Lung (tissue), 12 donors: ENCODE data around the gene KLHDC3. TPM values are rescaled to one million over a fixed set of nuclear protein-coding genes. Genes with fewer than 3 reads are reported as not detected.

Source experiments
- ATAC-seq: fragments of 200-7000 bp; cut with Tn5 transposase; one replicate; pipeline ENCODE4 v1.9.1; 2020; ENCODE audit warnings: moderate number of reproducible peaks; ENCODE audit not compliant: insufficient read depth, low FRiP score
- DNase-seq, 3 donors: peaks; one replicate each; pipeline ENCODE4 v3.0.0-alpha.2; 2013 to 2017
- H3K27ac ChIP-seq, 2 donors: one replicate each; pipeline ENCODE4 v1.5.1; 2013; ENCODE audit warnings: mild to moderate bottlenecking in 2 of 2, moderate library complexity in 2 of 2, control low read depth in 1 of 2, inconsistent platforms in 1 of 2, low read depth in 1 of 2, low read length in 1 of 2
- H3K27me3 ChIP-seq, 3 donors: one replicate each; pipeline ENCODE4 v1.5.1; 2013; ENCODE audit warnings: low read length in 2 of 3; ENCODE audit not compliant: control insufficient read depth in 3 of 3, insufficient read depth in 3 of 3
- H3K36me3 ChIP-seq, 4 donors: one replicate each; pipeline ENCODE4 v1.5.1; 2013; ENCODE audit warnings: low read length in 4 of 4, mild to moderate bottlenecking in 1 of 4, moderate library complexity in 1 of 4; ENCODE audit not compliant: control insufficient read depth in 4 of 4, insufficient read depth in 4 of 4
- H3K4me1 ChIP-seq, 5 donors: one replicate each; pipeline ENCODE4 v1.5.1; 2013; ENCODE audit warnings: low read length in 5 of 5, mild to moderate bottlenecking in 2 of 5, moderate library complexity in 1 of 5; ENCODE audit not compliant: control insufficient read depth in 5 of 5, insufficient read depth in 5 of 5
- H3K4me3 ChIP-seq: one replicate; pipeline ENCODE4 v1.5.1; 2013; ENCODE audit warnings: mild to moderate bottlenecking, control low read depth, moderate library complexity
- H3K9ac ChIP-seq, 2 donors: one replicate each; pipeline ENCODE4 v1.5.1; 2013; ENCODE audit warnings: low read length in 2 of 2, control low read depth in 1 of 2; ENCODE audit not compliant: insufficient read depth in 1 of 2
- H3K9me3 ChIP-seq, 4 donors: one replicate each; pipeline ENCODE4 v1.5.1; 2013; ENCODE audit warnings: low read length in 3 of 4, mild to moderate bottlenecking in 1 of 4, moderate library complexity in 1 of 4; ENCODE audit not compliant: control insufficient read depth in 4 of 4, insufficient read depth in 3 of 4
- CTCF ChIP-seq: IDR thresholded peaks from 2 replicates; pipeline ENCODE4 v1.5.1; 2012; ENCODE audit warnings: mild to moderate bottlenecking; ENCODE audit errors: control extremely low read depth, extremely low read depth
- WGBS, 2 donors: extraction: QIAGEN DNeasy Blood & Tissue Kit; methylation state at CpG; one replicate each; pipeline ENCODE4 v1.1.7; 2013; 5-methylcytosine and 5-hydroxymethylcytosine counted together
- polyA plus RNA-seq, 2 donors: library from polyadenylated mRNA; stranded (reverse); fragments of 200-250 nt; gene quantifications; one replicate each; pipeline ENCODE4 v1.2.1, GENCODE V29; 2013
- total RNA-seq, 2 donors: library from RNA; depleted of rRNA in 1 of 2; stranded (reverse); fragments of >200 nt in 1 of 2; gene quantifications; one replicate each; pipeline ENCODE4 v1.2.1, GENCODE V29; 2014 to 2021
- donor health status: control.
- donor health status: control.
- donor health status: Bipolar disorder and iron deficiency.
- donor health status: healthy.
- donor health status: DM: yes; HTN: yes; CAD: no.

The KLHDC3 gene
- total and polyA plus RNA-seq, 4 donors, result 46.3 to 74.4 (median 54.5) TPM

GRCh38 chr6:43055966-43056365, 41.9 kb downstream of the KLHDC3 start:
- 91% methylated on average over 8 of the region's 8 CpGs for WGBS, 2 donors
- Histone ChIP-seq H3K36me3 (peaks cover 0 to 16% (median 12%) of the 10 kb centered on the region in 4 donors), H3K4me1 (peaks cover 11 to 45% (median 15%) of the 10 kb centered on the region in 5 donors), H3K27me3 (no peaks in the 10 kb centered on the region), H3K4me3 (no peak overlapping the region), H3K27ac (no peak overlapping the region), H3K9ac (no peak overlapping the region), H3K9me3 (no peaks in the 10 kb centered on the region)
- TF ChIP-seq CTCF, result no peak
- ATAC-seq (no peak), DNase-seq (no peak)

DNA sequence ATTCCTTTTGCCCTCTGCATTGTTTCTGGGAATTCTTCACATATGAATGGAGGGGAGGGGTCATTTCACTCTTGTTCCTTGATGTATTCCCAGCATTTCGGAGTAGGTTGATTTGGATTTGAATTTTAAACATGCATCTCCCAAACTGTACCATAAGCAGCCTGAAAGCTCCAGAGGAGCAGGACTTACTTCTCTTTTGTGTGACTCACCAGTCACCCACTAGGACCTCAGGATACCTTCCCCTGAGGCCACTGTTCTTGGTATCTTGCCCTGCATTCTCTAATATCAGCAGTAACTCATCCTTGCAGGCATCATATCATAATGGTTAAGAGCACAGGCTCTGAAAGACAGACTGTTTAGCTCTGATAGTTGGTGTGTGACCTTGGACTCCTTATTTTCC, 44.5 kb downstream of the KLHDC3 start:
- H3K4me1 ChIP-seq, result peaks cover 4 to 25% (median 12%) of the 10 kb centered on the region in 5 donors
- TF ChIP-seq CTCF, result no peak
- peaks cover 0 to 21% (median 17%) of the 10 kb centered on the region in 4 donors for H3K36me3 ChIP-seq
- H3K27ac ChIP-seq, result peak overlapping the region in 1 of 2 donors; percentile 86
- WGBS, 2 donors, result 81 to 85% methylated on average over 1 of the region's 1 CpG
- H3K27me3 ChIP-seq, result no peaks in the 10 kb centered on the region
- ATAC-seq (no peak), DNase-seq (no peak)
- H3K9me3 ChIP-seq, result no peaks in the 10 kb centered on the region
- peak overlapping the region; percentile 77 to 78 for H3K9ac ChIP-seq
- peak overlapping the region; percentile 75 for H3K4me3 ChIP-seq

GRCh38 chr6:43059168-43060033, 45.4 kb downstream of the KLHDC3 start, which contains the start of the genes KLC4 and MRPL2:
TSS of gene KLC4 (plus strand) at chr6:43059631. CDS start at chr6:43061336, 1,705 bp downstream.
TSS of gene MRPL2 (minus strand) at chr6:43059434. CDS start at chr6:43059381, 53 bp downstream.
- Histone ChIP-seq H3K4me3 (peak within 1 kb of the TSS; percentile 75), H3K27me3 (no peaks in the 10 kb centered on the region), H3K9ac (peak within 1 kb of the TSS; percentile 77 to 98), H3K36me3 (peaks cover 0 to 25% (median 18%) of the 10 kb centered on the region in 4 donors), H3K27ac (peak within 1 kb of the TSS; percentile 90 to 95), H3K9me3 (no peaks in the 10 kb centered on the region), H3K4me1 (peaks cover 4 to 20% (median 12%) of the 10 kb centered on the region in 5 donors)
- WGBS, 2 donors, result 0% methylated on average over 64 of the region's 64 CpGs
- ATAC-seq (peak; percentile 97), DNase-seq (peak; percentile 99)
- no peak for TF ChIP-seq CTCF
